Keratinocyte (primary cell): ENCODE results near the gene MYLK4. TPM values are rescaled to one million over a fixed set of nuclear protein-coding genes. Genes with fewer than 3 reads are reported as not detected.

Source experiments
- DNase-seq: peaks from one replicate; pipeline ENCODE4 v3.0.0-alpha.2; 2011; ENCODE audit warnings: low read depth, missing footprints, low spot score
- FAIRE-seq: peaks from 2 replicates; lab custom pipeline; 2011; peaks lifted over from hg19 to GRCh38; lab: Jason Lieb, UNC
- H2AFZ ChIP-seq: 2 replicates; pipeline ENCODE4 v1.6.0; 2012; ENCODE audit warnings: low read length, control low read depth, inconsistent platforms; ENCODE audit not compliant: control insufficient read depth
- H3K27ac ChIP-seq: 2 replicates; pipeline ENCODE4 v1.5.1; 2011; ENCODE audit warnings: low read length; ENCODE audit not compliant: control insufficient read depth, insufficient read depth
- H3K27me3 ChIP-seq: 3 replicates; pipeline ENCODE4 v1.6.0; 2011; ENCODE audit warnings: low read length; ENCODE audit not compliant: control insufficient read depth, insufficient read depth; ENCODE audit errors: extremely low read depth
- H3K36me3 ChIP-seq, 2 experiments: 2 replicates in 1 of 2; 3 replicates in 1 of 2; pipeline ENCODE4 v1.5.1; 2011; ENCODE audit warnings: low read length in 2 of 2, mild to moderate bottlenecking in 1 of 2; ENCODE audit not compliant: control insufficient read depth in 2 of 2, insufficient read depth in 2 of 2; ENCODE audit errors: extremely low read depth in 1 of 2
- H3K4me1 ChIP-seq: 3 replicates; pipeline ENCODE4 v1.5.1; 2011; ENCODE audit warnings: low read length; ENCODE audit not compliant: control insufficient read depth, insufficient read depth; ENCODE audit errors: extremely low read depth
- H3K4me2 ChIP-seq: 3 replicates; pipeline ENCODE4 v1.6.0; 2011; ENCODE audit warnings: low read depth, low read length; ENCODE audit not compliant: control insufficient read depth, insufficient read depth; ENCODE audit errors: extremely low read depth
- H3K4me3 ChIP-seq, 3 experiments: fragments of 200-600 bp in 1 of 3; sonication (generic) in 1 of 3; 2 replicates in 2 of 3; 3 replicates in 1 of 3; pipeline ENCODE4 v1.5.1; 2011 to 2016; ENCODE audit warnings: low read length in 3 of 3, mild to moderate bottlenecking in 3 of 3, control low read depth in 2 of 3, inconsistent platforms in 1 of 3, low read depth in 1 of 3, mixed read lengths in 1 of 3, mixed run types in 1 of 3, moderate library complexity in 1 of 3; ENCODE audit not compliant: control insufficient read depth in 2 of 3, insufficient read depth in 2 of 3; ENCODE audit errors: extremely low read depth in 1 of 3
- H3K79me2 ChIP-seq: 2 replicates; pipeline ENCODE4 v1.6.0; 2012; ENCODE audit warnings: low read length; ENCODE audit not compliant: control insufficient read depth, insufficient read depth
- H3K9ac ChIP-seq: 3 replicates; pipeline ENCODE4 v1.6.0; 2011; ENCODE audit warnings: low read length; ENCODE audit not compliant: control insufficient read depth, insufficient read depth; ENCODE audit errors: extremely low read depth
- H3K9me1 ChIP-seq: 3 replicates; pipeline ENCODE4 v1.6.0; 2011; ENCODE audit warnings: low read length; ENCODE audit not compliant: control insufficient read depth, insufficient read depth; ENCODE audit errors: extremely low read depth
- H3K9me3 ChIP-seq: 2 replicates; pipeline ENCODE4 v1.5.1; 2012; ENCODE audit warnings: low read depth, low read length; ENCODE audit not compliant: control insufficient read depth
- H4K20me1 ChIP-seq: 3 replicates; pipeline ENCODE4 v1.6.0; 2011; ENCODE audit warnings: low read length; ENCODE audit not compliant: control insufficient read depth, insufficient read depth; ENCODE audit errors: extremely low read depth
- CTCF ChIP-seq, 3 experiments: IDR thresholded peaks in 1 of 3; conservative IDR thresholded peaks in 1 of 3; optimal IDR thresholded peaks in 1 of 3; 2 replicates in 2 of 3; 3 replicates in 1 of 3; pipeline versions ENCODE3 to v1.5.1; 2011; ENCODE audit warnings: low read length in 3 of 3, mild to moderate bottlenecking in 3 of 3, moderate library complexity in 2 of 3, control low read depth in 1 of 3, inconsistent platforms in 1 of 3; ENCODE audit not compliant: insufficient read depth in 2 of 3; ENCODE audit errors: extremely low read depth in 1 of 3
- EZH2 ChIP-seq: IDR thresholded peaks from one replicate; pipeline ENCODE4 v1.6.1; 2012; ENCODE audit warnings: inconsistent platforms, mild to moderate bottlenecking, low read length, moderate library complexity
- dilution Hi-C: fragments of 300-500 bp; cut with MboI; formaldehyde crosslinking; loops from one replicate; pipeline ENCODE4 v1.7.0; 2020; ENCODE audit warnings: low sequenced_read_pairs; ENCODE audit not compliant: extremely low pct_ligation_motif_present
- polyA plus RNA-seq, 5 experiments: library from polyadenylated mRNA; depleted of rRNA in 3 of 5; stranded (reverse) in 3 of 5; stranded (forward) in 1 of 5; unstranded in 1 of 5; fragments of >200 nt; gene quantifications; 1 replicate in 1 of 5; 2 replicates in 3 of 5; 3 replicates in 1 of 5; pipeline versions ENCODE4 v1.2.1 to v1.2.3, GENCODE V29; 2011 to 2012; ENCODE audit warnings: missing spikeins in 2 of 5, low read depth in 1 of 5, low replicate concordance in 1 of 5

The MYLK4 gene
- polyA plus RNA-seq, 1 donor (not counting 4 experiments of a cell fraction or from before 2014, with no cell fraction given) = 0.31 TPM

- H3K9me3 ChIP-seq = no peaks in the 10 kb centered on the region
- no peak overlapping the region for H3K9ac ChIP-seq
- H3K27ac ChIP-seq = no peak overlapping the region
- no peak overlapping the region for H2AFZ ChIP-seq
- H3K4me2 ChIP-seq = no peak overlapping the region
- dilution Hi-C loops = no loop called here
- H3K9me1 ChIP-seq = no peaks in the 10 kb centered on the region
- FAIRE-seq (no peak), DNase-seq (no peak)
- no peaks in the 10 kb centered on the region for H4K20me1 ChIP-seq
- H3K79me2 ChIP-seq = no peaks in the 10 kb centered on the region
- H3K4me3 ChIP-seq = no peak overlapping the region
- no peaks in the 10 kb centered on the region for H3K27me3 ChIP-seq
- TF ChIP-seq CTCF (optimal IDR thresholded peaks at IDR 0.05 in 1 of 3, IDR thresholded peaks at IDR 0.05 in 1 of 3, conservative IDR thresholded peaks at IDR 0.05 in 1 of 3; ENCODE audit: extremely low read depth in 1 of 3, insufficient read depth in 2 of 3, low read length in 3 of 3) (no peak), EZH2 (no peak)
- no peaks in the 10 kb centered on the region for H3K4me1 ChIP-seq
- H3K36me3 ChIP-seq = no peaks in the 10 kb centered on the region
Observed at GRCh38 chr6:2732503-2733089, 18.1 kb downstream of the MYLK4 start.

GRCh38 chr6:2731281-2731909 is 19.3 kb downstream of the MYLK4 start:
- no peak overlapping the region for H3K4me3 ChIP-seq
- no peaks in the 10 kb centered on the region for H3K36me3 ChIP-seq
- no peak for FAIRE-seq
- TF ChIP-seq CTCF (optimal IDR thresholded peaks at IDR 0.05 in 1 of 3, IDR thresholded peaks at IDR 0.05 in 1 of 3, conservative IDR thresholded peaks at IDR 0.05 in 1 of 3; ENCODE audit: extremely low read depth in 1 of 3, insufficient read depth in 2 of 3, low read length in 3 of 3) = no peak
- no peak for TF ChIP-seq EZH2
- H3K9ac ChIP-seq = no peak overlapping the region
- H3K79me2 ChIP-seq = no peaks in the 10 kb centered on the region
- H3K27me3 ChIP-seq = no peaks in the 10 kb centered on the region
- no peak overlapping the region for H3K4me2 ChIP-seq
- H4K20me1 ChIP-seq = no peaks in the 10 kb centered on the region
- no peaks in the 10 kb centered on the region for H3K4me1 ChIP-seq
- dilution Hi-C loops = no loop called here
- H2AFZ ChIP-seq = no peak overlapping the region
- H3K9me3 ChIP-seq = no peaks in the 10 kb centered on the region
- DNase-seq = no peak
- H3K27ac ChIP-seq = no peak overlapping the region
- no peaks in the 10 kb centered on the region for H3K9me1 ChIP-seq
